Measurements from ENCODE around the gene CCM2L. TPM values are rescaled to one million over a fixed set of nuclear protein-coding genes. Genes with fewer than 3 reads are reported as not detected.

The CCM2L gene
- total RNA-seq, 1 donor from 2014 or later, result 8.6 TPM

DNA sequence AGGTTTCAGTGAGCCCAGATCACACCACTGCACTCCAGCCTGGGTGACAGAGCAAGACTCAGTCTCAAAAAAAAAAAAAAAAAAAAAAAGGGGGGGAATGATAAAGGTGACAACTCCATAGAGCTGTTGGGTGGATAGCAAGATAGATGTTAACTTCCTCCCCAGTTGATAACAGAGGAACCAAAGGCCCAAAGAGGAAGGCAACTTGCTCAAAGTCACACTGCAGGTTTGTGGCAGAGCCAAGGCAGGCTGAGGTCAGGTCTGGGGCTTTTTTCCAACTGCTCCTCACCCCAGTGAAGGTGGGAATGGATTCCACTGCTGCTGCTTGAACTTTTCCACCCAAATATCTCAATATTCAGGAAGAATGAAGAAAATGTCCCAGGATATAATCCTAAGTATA is 68.6 kb downstream of the CCM2L start:
- Histone ChIP-seq H3K9me3 (no peaks in the 10 kb centered on the region), H3K36me3 (no peaks in the 10 kb centered on the region), H3K4me1 (no peaks in the 10 kb centered on the region), H3K27me3 (no peaks in the 10 kb centered on the region), H3K27ac (no peak overlapping the region), H3K4me3 (no peak overlapping the region)
- intact Hi-C loops (cut with DNase I), result no loop called here
- TF ChIP-seq POLR2A (IDR thresholded peaks at IDR 0.05), result no peak
- TF ChIP-seq, protein P1, sequence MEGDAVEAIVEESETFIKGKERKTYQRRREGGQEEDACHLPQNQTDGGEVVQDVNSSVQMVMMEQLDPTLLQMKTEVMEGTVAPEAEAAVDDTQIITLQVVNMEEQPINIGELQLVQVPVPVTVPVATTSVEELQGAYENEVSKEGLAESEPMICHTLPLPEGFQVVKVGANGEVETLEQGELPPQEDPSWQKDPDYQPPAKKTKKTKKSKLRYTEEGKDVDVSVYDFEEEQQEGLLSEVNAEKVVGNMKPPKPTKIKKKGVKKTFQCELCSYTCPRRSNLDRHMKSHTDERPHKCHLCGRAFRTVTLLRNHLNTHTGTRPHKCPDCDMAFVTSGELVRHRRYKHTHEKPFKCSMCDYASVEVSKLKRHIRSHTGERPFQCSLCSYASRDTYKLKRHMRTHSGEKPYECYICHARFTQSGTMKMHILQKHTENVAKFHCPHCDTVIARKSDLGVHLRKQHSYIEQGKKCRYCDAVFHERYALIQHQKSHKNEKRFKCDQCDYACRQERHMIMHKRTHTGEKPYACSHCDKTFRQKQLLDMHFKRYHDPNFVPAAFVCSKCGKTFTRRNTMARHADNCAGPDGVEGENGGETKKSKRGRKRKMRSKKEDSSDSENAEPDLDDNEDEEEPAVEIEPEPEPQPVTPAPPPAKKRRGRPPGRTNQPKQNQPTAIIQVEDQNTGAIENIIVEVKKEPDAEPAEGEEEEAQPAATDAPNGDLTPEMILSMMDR (IDR thresholded peaks at IDR 0.05), result no peak
- TF ChIP-seq POLR2AphosphoS5 (IDR thresholded peaks at IDR 0.05; ENCODE audit: insufficient read depth in 1 of 2, low read depth in 1 of 2), result no peak
- DNase-seq (ENCODE audit: extremely low spot score in 2 of 2), result no peak

DNA sequence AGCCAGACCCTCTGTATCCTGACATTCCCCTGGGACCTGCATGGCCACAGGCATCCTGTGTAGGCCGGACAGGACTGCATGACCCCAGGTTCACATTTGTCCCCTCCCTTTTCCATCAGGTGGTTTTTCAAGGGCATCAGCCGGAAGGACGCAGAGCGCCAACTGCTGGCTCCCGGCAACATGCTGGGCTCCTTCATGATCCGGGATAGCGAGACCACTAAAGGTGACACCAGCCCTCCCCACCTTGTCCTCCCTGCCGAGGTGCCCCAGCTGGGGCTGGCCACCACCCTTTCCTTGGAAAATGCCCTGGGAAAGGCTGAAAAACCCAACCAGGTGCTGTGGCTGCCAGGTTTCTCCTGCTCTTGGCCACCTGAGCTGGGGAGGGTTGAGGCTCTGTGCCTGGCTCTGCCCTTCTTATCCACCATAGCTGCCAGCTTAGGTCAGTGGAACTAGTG is 69.4 kb downstream of the CCM2L start:
- Histone ChIP-seq H3K27me3 (no peaks in the 10 kb centered on the region), H3K9me3 (no peaks in the 10 kb centered on the region), H3K4me3 (no peak overlapping the region), H3K4me1 (no peaks in the 10 kb centered on the region), H3K27ac (no peak overlapping the region), H3K36me3 (no peaks in the 10 kb centered on the region)
- DNase-seq (ENCODE audit: extremely low spot score in 2 of 2), result no peak
- TF ChIP-seq, protein P1 (IDR thresholded peaks at IDR 0.05), result no peak
- TF ChIP-seq POLR2AphosphoS5 (IDR thresholded peaks at IDR 0.05; ENCODE audit: insufficient read depth in 1 of 2, low read depth in 1 of 2) (no peak), POLR2A (IDR thresholded peaks at IDR 0.05) (no peak)
- intact Hi-C loops (cut with DNase I), result no loop called here

- no peaks in the 10 kb centered on the region for H3K27me3 ChIP-seq
- intact Hi-C loops (cut with DNase I), result no loop called here
- TF ChIP-seq POLR2AphosphoS5 (IDR thresholded peaks at IDR 0.05; ENCODE audit: insufficient read depth in 1 of 2, low read depth in 1 of 2), result no peak
- TF ChIP-seq POLR2A (IDR thresholded peaks at IDR 0.05), result no peak
- TF ChIP-seq, protein P1 (IDR thresholded peaks at IDR 0.05), result no peak
- no peaks in the 10 kb centered on the region for H3K9me3 ChIP-seq
- H3K27ac ChIP-seq, result no peak overlapping the region
- H3K4me1 ChIP-seq, result no peaks in the 10 kb centered on the region
- no peak overlapping the region for H3K4me3 ChIP-seq
- no peak for DNase-seq (ENCODE audit: extremely low spot score in 2 of 2)
- no peaks in the 10 kb centered on the region for H3K36me3 ChIP-seq
These were observed 70.5 kb downstream of the CCM2L start for GRCh38 chr20:32080783-32081182.

Small RNAs within 50 kb of the gene (small RNA-seq; reads per million reads assigned to genes)
- gene RNA5SP481 (0.43 reads per million), gene RNA5SP482 (not detected)

Other genes starting within 250 kb of the CCM2L start
- gene MYLK2, start 191.1 kb upstream of the CCM2L start, total RNA-seq, result not detected
- not detected for gene FOXS1, start 164.8 kb upstream of the CCM2L start, total RNA-seq
- gene DUSP15, start 139.9 kb upstream of the CCM2L start, total RNA-seq, result 2.5 TPM
- gene TTLL9, start 139.8 kb upstream of the CCM2L start, total RNA-seq, result not detected
- 5.9 TPM for gene PDRG1, start 58.4 kb upstream of the CCM2L start, total RNA-seq
- gene XKR7, start 42.3 kb upstream of the CCM2L start, total RNA-seq, result not detected
- gene HCK, start 41.8 kb downstream of the CCM2L start, total RNA-seq, result 10.1 TPM
- gene TM9SF4, start 99.3 kb downstream of the CCM2L start, total RNA-seq, result 32.2 TPM
- 8.3 TPM for gene PLAGL2, start 197.3 kb downstream of the CCM2L start, total RNA-seq
- gene POFUT1, start 197.4 kb downstream of the CCM2L start, total RNA-seq, result 27.7 TPM